Measurements from ENCODE around the gene PLRG1.
A peak's percentile ranks its signal among the peaks of the same experiment; 100 is the strongest.

PLRG1 gene

GRCh38 chr4:154574311-154574710, 24.1 kb upstream of the PLRG1 start:
- DNase-seq (ENCODE audit: low read depth in 2 of 2, low spot score in 1 of 2): no peak

- DNase-seq (ENCODE audit: low read depth in 2 of 2, low spot score in 1 of 2): no peak
These were observed 23.1 kb upstream of the PLRG1 start for GRCh38 chr4:154573190-154573870.

- DNase-seq (ENCODE audit: low read depth in 2 of 2, low spot score in 1 of 2): no peak
These were observed 19.4 kb upstream of the PLRG1 start for GRCh38 chr4:154569584-154569983.

GRCh38 chr4:154569028-154569427, 18.8 kb upstream of the PLRG1 start:
- no peak for DNase-seq (ENCODE audit: low read depth in 2 of 2, low spot score in 1 of 2)

- no peak for DNase-seq (ENCODE audit: low read depth in 2 of 2, low spot score in 1 of 2)
These were observed 16.5 kb upstream of the PLRG1 start for GRCh38 chr4:154566639-154567204.

GRCh38 chr4:154565704-154566103, 15.5 kb upstream of the PLRG1 start:
- no peak for DNase-seq (ENCODE audit: low read depth in 2 of 2, low spot score in 1 of 2)

- DNase-seq (ENCODE audit: low read depth in 2 of 2, low spot score in 1 of 2): no peak
These were observed 14.1 kb upstream of the PLRG1 start for GRCh38 chr4:154564311-154564710.

- DNase-seq (ENCODE audit: low read depth in 2 of 2, low spot score in 1 of 2): no peak
These were observed 12.6 kb upstream of the PLRG1 start, which contains the start of gene FGB for GRCh38 chr4:154562697-154563254. Gene FGB, plus strand, starts transcription at chr4:154563011. Its CDS starts 8 bp downstream, at chr4:154563019.

- no peak for DNase-seq (ENCODE audit: low read depth in 2 of 2, low spot score in 1 of 2)
These were observed 10.6 kb upstream of the PLRG1 start for GRCh38 chr4:154560824-154561231.

GRCh38 chr4:154560419-154560801, 10.2 kb upstream of the PLRG1 start:
- no peak for DNase-seq (ENCODE audit: low read depth in 2 of 2, low spot score in 1 of 2)

GRCh38 chr4:154559494-154560418, 9.6 kb upstream of the PLRG1 start:
- no peak for DNase-seq (ENCODE audit: low read depth in 2 of 2, low spot score in 1 of 2)

- DNase-seq (ENCODE audit: low read depth in 2 of 2, low spot score in 1 of 2): no peak
These were observed 8.9 kb upstream of the PLRG1 start for GRCh38 chr4:154559141-154559493.

GRCh38 chr4:154551872-154552686, 1.9 kb upstream of the PLRG1 start:
- DNase-seq (ENCODE audit: low read depth in 2 of 2, low spot score in 1 of 2): peak; percentile 20 to 46

- no peak for DNase-seq (ENCODE audit: low read depth in 2 of 2, low spot score in 1 of 2)
These were observed 4.5 kb downstream of the PLRG1 start for GRCh38 chr4:154545689-154546088.

- no peak for DNase-seq (ENCODE audit: low read depth in 2 of 2, low spot score in 1 of 2)
These were observed 7.8 kb downstream of the PLRG1 start for GRCh38 chr4:154542271-154542879.

GRCh38 chr4:154534296-154534695, 15.9 kb downstream of the PLRG1 start:
- DNase-seq (ENCODE audit: low read depth in 2 of 2, low spot score in 1 of 2): no peak

- no peak for DNase-seq (ENCODE audit: low read depth in 2 of 2, low spot score in 1 of 2)
These were observed 20.3 kb downstream of the PLRG1 start for GRCh38 chr4:154529728-154530519.

- DNase-seq (ENCODE audit: low read depth in 2 of 2, low spot score in 1 of 2): no peak
These were observed 21.3 kb downstream of the PLRG1 start for GRCh38 chr4:154528869-154529268.

GRCh38 chr4:154527308-154527707, 22.9 kb downstream of the PLRG1 start:
- no peak for DNase-seq (ENCODE audit: low read depth in 2 of 2, low spot score in 1 of 2)

- no peak for DNase-seq (ENCODE audit: low read depth in 2 of 2, low spot score in 1 of 2)
These were observed 24.0 kb downstream of the PLRG1 start for GRCh38 chr4:154526151-154526550.

All from stimulated activated CD8-positive, alpha-beta memory T cell treated with anti-CD3 and anti-CD28 coated beads, Interleukin-4, amount 100 ng/mL, for 1 hour (primary cell).